CD14-positive monocyte (primary cell): Measurements from ENCODE around the gene GNAL. TPM values are rescaled to one million over a fixed set of nuclear protein-coding genes. Genes with fewer than 3 reads are reported as not detected.

Experiments used
- DNase-seq, 3 donors: peaks; one replicate each; pipeline ENCODE4 v3.0.0-alpha.2; 2011 to 2022
- H2AFZ ChIP-seq: 2 replicates; pipeline ENCODE4 v1.6.0; 2012; ENCODE audit warnings: mild to moderate bottlenecking, low read depth, low read length, inconsistent platforms; ENCODE audit not compliant: insufficient read depth, poor library complexity, severe bottlenecking
- H3K27ac ChIP-seq, 2 donors: 1 replicate in 1 of 2; 2 replicates in 1 of 2; pipeline ENCODE4 v1.5.1; 2012 to 2013; ENCODE audit warnings: low read length in 2 of 2, control low read depth in 1 of 2, inconsistent platforms in 1 of 2, low read depth in 1 of 2, mild to moderate bottlenecking in 1 of 2
- H3K27me3 ChIP-seq, 2 donors: one replicate each; pipeline versions ENCODE4 v1.6.0 to v1.6.1; 2011 to 2013; ENCODE audit warnings: low read length in 2 of 2; ENCODE audit not compliant: control insufficient read depth in 2 of 2, insufficient read depth in 2 of 2
- H3K36me3 ChIP-seq, 2 donors: replicated peaks in 1 of 2; 1 replicate in 1 of 2; 2 replicates in 1 of 2; pipeline versions ENCODE4 v1.5.1 to v1.6.1; 2012 to 2013; ENCODE audit warnings: low read length in 2 of 2, control low read depth in 1 of 2, inconsistent platforms in 1 of 2, mild to moderate bottlenecking in 1 of 2; ENCODE audit not compliant: insufficient read depth in 2 of 2, control insufficient read depth in 1 of 2
- H3K4me1 ChIP-seq, 2 donors: 1 replicate in 1 of 2; 2 replicates in 1 of 2; pipeline versions ENCODE4 v1.5.1 to v1.6.1; 2012 to 2013; ENCODE audit warnings: low read length in 2 of 2, control low read depth in 1 of 2, inconsistent platforms in 1 of 2, mild to moderate bottlenecking in 1 of 2, moderate library complexity in 1 of 2; ENCODE audit not compliant: insufficient read depth in 2 of 2, control insufficient read depth in 1 of 2
- H3K4me2 ChIP-seq: replicated peaks from 2 replicates; pipeline ENCODE3; 2012; ENCODE audit warnings: low read length, moderate library complexity, mild to moderate bottlenecking; ENCODE audit not compliant: poor library complexity, severe bottlenecking; ENCODE audit errors: extremely low read depth
- H3K4me3 ChIP-seq, 3 experiments: fragments of 200-600 bp in 1 of 3; sonication (generic) in 1 of 3; replicated peaks in 1 of 3; 1 replicate in 2 of 3; 2 replicates in 1 of 3; pipeline ENCODE4 v1.5.1; 2011 to 2013; ENCODE audit warnings: low read length in 3 of 3, mild to moderate bottlenecking in 3 of 3, control low read depth in 2 of 3, low read depth in 2 of 3, inconsistent platforms in 1 of 3, moderate library complexity in 1 of 3
- H3K79me2 ChIP-seq: 2 replicates; pipeline ENCODE4 v1.6.0; 2012; ENCODE audit warnings: mild to moderate bottlenecking, control low read depth, inconsistent platforms, low read length, moderate library complexity; ENCODE audit not compliant: insufficient read depth
- H3K9ac ChIP-seq: 2 replicates; pipeline ENCODE4 v1.6.0; 2017; ENCODE audit warnings: low read length, mild to moderate bottlenecking; ENCODE audit not compliant: insufficient read depth, poor library complexity, severe bottlenecking
- H3K9me3 ChIP-seq, 2 donors: replicated peaks in 1 of 2; 1 replicate in 1 of 2; 2 replicates in 1 of 2; pipeline versions ENCODE4 v1.5.1 to v1.6.1; 2012 to 2013; ENCODE audit warnings: low read length in 2 of 2, control low read depth in 1 of 2; ENCODE audit not compliant: control insufficient read depth in 1 of 2, insufficient read depth in 1 of 2
- H4K20me1 ChIP-seq: 2 replicates; pipeline ENCODE4 v1.6.0; 2012; ENCODE audit warnings: mild to moderate bottlenecking, low read length, control low read depth, moderate library complexity; ENCODE audit not compliant: insufficient read depth
- H3K27ac Mint-ChIP-seq, 7 donors: one replicate each; pipeline ENCODE4 v1.8.0; 2020; ENCODE audit warnings: mild to moderate bottlenecking in 7 of 7, mixed read lengths in 7 of 7, moderate library complexity in 6 of 7, inconsistent platforms in 2 of 7
- H3K27me3 Mint-ChIP-seq, 3 donors: one replicate each; pipeline ENCODE4 v1.8.0; 2021 to 2022; ENCODE audit warnings: low read depth in 3 of 3, mild to moderate bottlenecking in 3 of 3, mixed read lengths in 3 of 3, moderate library complexity in 3 of 3, inconsistent platforms in 1 of 3
- H3K36me3 Mint-ChIP-seq, 2 donors: one replicate each; pipeline ENCODE4 v1.8.0; 2020; ENCODE audit warnings: mixed read lengths in 2 of 2, inconsistent platforms in 1 of 2, mild to moderate bottlenecking in 1 of 2
- H3K4me1 Mint-ChIP-seq: one replicate; pipeline ENCODE4 v1.8.0; 2020; ENCODE audit warnings: mild to moderate bottlenecking, mixed read lengths
- H3K4me3 Mint-ChIP-seq, 2 donors: one replicate each; pipeline ENCODE4 v1.8.0; 2020; ENCODE audit warnings: mild to moderate bottlenecking in 2 of 2, mixed read lengths in 2 of 2, moderate library complexity in 1 of 2
- H3K9me3 Mint-ChIP-seq, 7 donors: one replicate each; pipeline ENCODE4 v1.8.0; 2020 to 2022; ENCODE audit warnings: mixed read lengths in 7 of 7, mild to moderate bottlenecking in 6 of 7, moderate library complexity in 6 of 7, inconsistent platforms in 2 of 7
- WGBS: methylation state at CpG from one replicate; pipeline ENCODE4 v1.1.5; 2013; ENCODE audit warnings: missing lambda C conversion rate; ENCODE audit not compliant: insufficient coverage; 5-methylcytosine and 5-hydroxymethylcytosine counted together
- intact Hi-C, 2 donors: fragments of 100-400 bp; cut with micrococcal nuclease; formaldehyde crosslinking; loops; one replicate each; pipeline versions ENCODE4 v1.15.0 to v1.15.1; 2023
- polyA plus RNA-seq, 3 donors: library from polyadenylated mRNA; depleted of rRNA in 1 of 3; unstranded in 2 of 3; stranded (reverse) in 1 of 3; fragments of 300-500 nt in 2 of 3; fragments of >200 nt in 1 of 3; fragmentation: Illumina TruSeq in 2 of 3; gene quantifications; 1 replicate in 2 of 3; 2 replicates in 1 of 3; pipeline ENCODE4 v1.2.3, GENCODE V29; 2012 to 2021
- TF ChIP-seq, protein P1 (sequence below): fragments of 200-600 bp; IDR thresholded peaks from one replicate; pipeline ENCODE4 v1.8.0; 2022; ENCODE audit warnings: antibody characterized with exemption, mild to moderate bottlenecking

The GNAL gene
- polyA plus RNA-seq, 3 donors = 0.01 to 0.03 TPM; not detected in 1

- H3K4me1 ChIP-seq = no peaks in the 10 kb centered on the region
- no peaks in the 10 kb centered on the region for H3K79me2 ChIP-seq
- no peak overlapping the region for H2AFZ ChIP-seq
- no peaks in the 10 kb centered on the region for H3K27me3 ChIP-seq
- H3K9me3 Mint-ChIP-seq = peaks cover 0 to 2% (median 0%) of the 10 kb centered on the region in 7 donors
- TF ChIP-seq, protein P1, sequence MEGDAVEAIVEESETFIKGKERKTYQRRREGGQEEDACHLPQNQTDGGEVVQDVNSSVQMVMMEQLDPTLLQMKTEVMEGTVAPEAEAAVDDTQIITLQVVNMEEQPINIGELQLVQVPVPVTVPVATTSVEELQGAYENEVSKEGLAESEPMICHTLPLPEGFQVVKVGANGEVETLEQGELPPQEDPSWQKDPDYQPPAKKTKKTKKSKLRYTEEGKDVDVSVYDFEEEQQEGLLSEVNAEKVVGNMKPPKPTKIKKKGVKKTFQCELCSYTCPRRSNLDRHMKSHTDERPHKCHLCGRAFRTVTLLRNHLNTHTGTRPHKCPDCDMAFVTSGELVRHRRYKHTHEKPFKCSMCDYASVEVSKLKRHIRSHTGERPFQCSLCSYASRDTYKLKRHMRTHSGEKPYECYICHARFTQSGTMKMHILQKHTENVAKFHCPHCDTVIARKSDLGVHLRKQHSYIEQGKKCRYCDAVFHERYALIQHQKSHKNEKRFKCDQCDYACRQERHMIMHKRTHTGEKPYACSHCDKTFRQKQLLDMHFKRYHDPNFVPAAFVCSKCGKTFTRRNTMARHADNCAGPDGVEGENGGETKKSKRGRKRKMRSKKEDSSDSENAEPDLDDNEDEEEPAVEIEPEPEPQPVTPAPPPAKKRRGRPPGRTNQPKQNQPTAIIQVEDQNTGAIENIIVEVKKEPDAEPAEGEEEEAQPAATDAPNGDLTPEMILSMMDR = no peak
- no peaks in the 10 kb centered on the region for H3K36me3 Mint-ChIP-seq
- 100% methylated on average over 3 of the region's 3 CpGs for WGBS
- H3K36me3 ChIP-seq = no peaks in the 10 kb centered on the region
- DNase-seq = no peak
- H3K9ac ChIP-seq = no peak overlapping the region
- no peaks in the 10 kb centered on the region for H3K9me3 ChIP-seq
- H4K20me1 ChIP-seq = no peaks in the 10 kb centered on the region
- no peak overlapping the region for H3K27ac ChIP-seq
- H3K27ac Mint-ChIP-seq = no peak overlapping the region
- H3K4me3 ChIP-seq = no peak overlapping the region
- H3K4me2 ChIP-seq = no peak overlapping the region
- no peak overlapping the region for H3K4me3 Mint-ChIP-seq
- H3K4me1 Mint-ChIP-seq = no peaks in the 10 kb centered on the region
- H3K27me3 Mint-ChIP-seq = peaks cover 7 to 12% (median 7%) of the 10 kb centered on the region in 3 donors
- intact Hi-C loops = no loop called here
Observed at GRCh38 chr18:11794195-11794594, 105.1 kb downstream of the GNAL start.

- no peak overlapping the region for H3K9ac ChIP-seq
- H3K27me3 ChIP-seq = no peaks in the 10 kb centered on the region
- no peaks in the 10 kb centered on the region for H3K79me2 ChIP-seq
- no peak overlapping the region for H3K4me2 ChIP-seq
- no peak overlapping the region for H3K4me3 Mint-ChIP-seq
- no peaks in the 10 kb centered on the region for H3K9me3 ChIP-seq
- no peak overlapping the region for H3K27ac ChIP-seq
- TF ChIP-seq, protein P1 = no peak
- H3K36me3 Mint-ChIP-seq = no peaks in the 10 kb centered on the region
- no peaks in the 10 kb centered on the region for H3K4me1 ChIP-seq
- WGBS = no CpG with 5 or more reads among the region's 6 CpGs
- H3K4me1 Mint-ChIP-seq = no peaks in the 10 kb centered on the region
- H3K36me3 ChIP-seq = no peaks in the 10 kb centered on the region
- H4K20me1 ChIP-seq = no peaks in the 10 kb centered on the region
- no peak overlapping the region for H3K4me3 ChIP-seq
- H2AFZ ChIP-seq = no peak overlapping the region
- H3K9me3 Mint-ChIP-seq = peaks cover 0 to 2% (median 0%) of the 10 kb centered on the region in 7 donors
- peaks cover 3 to 12% (median 7%) of the 10 kb centered on the region in 3 donors for H3K27me3 Mint-ChIP-seq
- H3K27ac Mint-ChIP-seq = no peak overlapping the region
- intact Hi-C loops = no loop called here
- DNase-seq = no peak
Observed at GRCh38 chr18:11795916-11796315, 106.9 kb downstream of the GNAL start.
